GM21737 (cell line): ENCODE measurements around the gene DGKD.
A peak's percentile ranks its signal among the peaks of the same experiment; 100 is the strongest.
"Not testable (repeated sequence)": the region's sequence is repeated elsewhere in the genome, so short reads cannot be mapped to it uniquely, and the experiment has no call there.

Source experiments
- ATAC-seq: cut with Tn5 transposase; IDR thresholded peaks from one replicate; pipeline ENCODE4 v1.9.1; 2021; ENCODE audit warnings: mild to moderate bottlenecking, moderate library complexity; ENCODE audit not compliant: unreplicated experiment

Gene DGKD

GRCh38 chr2:233336091-233336490 is 18.2 kb upstream of the DGKD start:
- ATAC-seq, result not testable (repeated sequence)

- ATAC-seq, result no peak
These were observed 17.8 kb upstream of the DGKD start for GRCh38 chr2:233336541-233336940.

- no peak for ATAC-seq
These were observed 16.2 kb upstream of the DGKD start for GRCh38 chr2:233338046-233338445.

GRCh38 chr2:233338812-233339368 is 15.4 kb upstream of the DGKD start:
- ATAC-seq, result no peak

GRCh38 chr2:233339427-233339826 is 14.9 kb upstream of the DGKD start:
- ATAC-seq, result no peak

GRCh38 chr2:233341296-233341695 is 13.0 kb upstream of the DGKD start:
- ATAC-seq, result no peak

GRCh38 chr2:233342301-233342700 is 12.0 kb upstream of the DGKD start:
- ATAC-seq, result no peak

GRCh38 chr2:233343171-233343705 is 11.1 kb upstream of the DGKD start:
- ATAC-seq, result no peak

GRCh38 chr2:233346376-233346775 is 7.9 kb upstream of the DGKD start:
- ATAC-seq, result no peak

GRCh38 chr2:233346930-233347329 is 7.4 kb upstream of the DGKD start:
- no peak for ATAC-seq

GRCh38 chr2:233349005-233349998 is 5.0 kb upstream of the DGKD start:
- ATAC-seq, result peak; percentile 53

- no peak for ATAC-seq
These were observed 3.6 kb upstream of the DGKD start for GRCh38 chr2:233350708-233351107.

- ATAC-seq, result no peak
These were observed 2.9 kb upstream of the DGKD start for GRCh38 chr2:233351423-233351822.

- no peak for ATAC-seq
These were observed 2.0 kb upstream of the DGKD start for GRCh38 chr2:233352141-233352842.

- ATAC-seq, result no peak
These were observed 1.1 kb upstream of the DGKD start for GRCh38 chr2:233353101-233353768.

GRCh38 chr2:233354500-233354924 is 218 bp downstream of the DGKD start:
- peak; percentile 15 for ATAC-seq

- no peak for ATAC-seq
These were observed 779 bp downstream of the DGKD start for GRCh38 chr2:233354971-233355574.

- ATAC-seq, result no peak
These were observed 1.6 kb downstream of the DGKD start for GRCh38 chr2:233355916-233356315.

GRCh38 chr2:233356546-233357308 is 2.4 kb downstream of the DGKD start:
- ATAC-seq, result no peak

- ATAC-seq, result no peak
These were observed 4.0 kb downstream of the DGKD start for GRCh38 chr2:233358335-233358734.
